ENCODE data around the gene C21orf91. TPM values are rescaled to one million over a fixed set of nuclear protein-coding genes. Genes with fewer than 3 reads are reported as not detected.

C21orf91 gene
- total RNA-seq, 2 donors from 2014 or later = 10.2 to 22.9 TPM

- H3K36me3 ChIP-seq = no peaks in the 10 kb centered on the region
- H3K27ac ChIP-seq = peak overlapping the region; percentile 88 to 91
- no peaks in the 10 kb centered on the region for H3K4me1 ChIP-seq (replicated peaks)
- intact Hi-C loops (cut with DNase I) = loop anchor here (5.0 kb wide), 1 partner anchor 206 kb away; the partner anchor contains the start of gene BTG3
- TF ChIP-seq CTCF (IDR thresholded peaks at IDR 0.05) (no peak), POLR2A (IDR thresholded peaks at IDR 0.05) (no peak), POLR2AphosphoS5 (IDR thresholded peaks at IDR 0.05) (no peak)
- H3K9me3 ChIP-seq = no peaks in the 10 kb centered on the region
- peak overlapping the region; percentile 90 to 99 for H3K4me3 ChIP-seq
- DNase-seq (ENCODE audit: low spot score) = peak; percentile 59
- WGBS = 1% methylated on average over 28 of the region's 56 CpGs
- no peaks in the 10 kb centered on the region for H3K27me3 ChIP-seq (replicated peaks; ENCODE audit: insufficient read depth)
Observed at GRCh38 chr21:17818186-17819113, 706 bp downstream of the C21orf91 start.

GRCh38 chr21:17813353-17813752 lies 5.8 kb downstream of the C21orf91 start:
- no peaks in the 10 kb centered on the region for H3K9me3 ChIP-seq
- WGBS = 92% methylated on average over 2 of the region's 2 CpGs
- peaks cover 0 to 6% of the 10 kb centered on the region in 2 donors for H3K36me3 ChIP-seq
- H3K4me3 ChIP-seq = no peak overlapping the region
- no peak overlapping the region for H3K27ac ChIP-seq
- no peaks in the 10 kb centered on the region for H3K4me1 ChIP-seq (replicated peaks)
- H3K27me3 ChIP-seq (replicated peaks; ENCODE audit: insufficient read depth) = no peaks in the 10 kb centered on the region
- no peak for DNase-seq (ENCODE audit: low spot score)
- TF ChIP-seq CTCF (IDR thresholded peaks at IDR 0.05) (no peak), POLR2AphosphoS5 (IDR thresholded peaks at IDR 0.05) (no peak), POLR2A (IDR thresholded peaks at IDR 0.05) (no peak)
- intact Hi-C loops (cut with DNase I) = no loop called here

- no peak for DNase-seq (ENCODE audit: low spot score)
- 94% methylated on average over 4 of the region's 4 CpGs for WGBS
- Histone ChIP-seq H3K9me3 (no peaks in the 10 kb centered on the region), H3K36me3 (peaks cover 0 to 11% of the 10 kb centered on the region in 2 donors), H3K27ac (no peak overlapping the region), H3K4me1 (replicated peaks) (no peaks in the 10 kb centered on the region), H3K4me3 (no peak overlapping the region), H3K27me3 (replicated peaks; ENCODE audit: insufficient read depth) (no peaks in the 10 kb centered on the region)
- TF ChIP-seq CTCF (IDR thresholded peaks at IDR 0.05) (no peak), POLR2A (IDR thresholded peaks at IDR 0.05) (no peak), POLR2AphosphoS5 (IDR thresholded peaks at IDR 0.05) (no peak)
- intact Hi-C loops (cut with DNase I) = no loop called here
Observed at GRCh38 chr21:17805966-17806365, 13.2 kb downstream of the C21orf91 start.

GRCh38 chr21:17803536-17803935 lies 15.6 kb downstream of the C21orf91 start:
- 62% methylated on average over 3 of the region's 3 CpGs for WGBS
- no peak for DNase-seq (ENCODE audit: low spot score)
- H3K27ac ChIP-seq = no peak overlapping the region
- H3K36me3 ChIP-seq = peaks cover 0 to 6% of the 10 kb centered on the region in 2 donors
- H3K9me3 ChIP-seq = no peaks in the 10 kb centered on the region
- no peaks in the 10 kb centered on the region for H3K27me3 ChIP-seq (replicated peaks; ENCODE audit: insufficient read depth)
- no peak overlapping the region for H3K4me3 ChIP-seq
- no peak for TF ChIP-seq POLR2A (IDR thresholded peaks at IDR 0.05)
- TF ChIP-seq POLR2AphosphoS5 (IDR thresholded peaks at IDR 0.05) = no peak
- TF ChIP-seq CTCF (IDR thresholded peaks at IDR 0.05) = no peak
- intact Hi-C loops (cut with DNase I) = no loop called here
- no peaks in the 10 kb centered on the region for H3K4me1 ChIP-seq (replicated peaks)

GRCh38 chr21:17802572-17802971 lies 16.6 kb downstream of the C21orf91 start:
- Histone ChIP-seq H3K27me3 (replicated peaks; ENCODE audit: insufficient read depth) (no peaks in the 10 kb centered on the region), H3K4me3 (no peak overlapping the region), H3K27ac (no peak overlapping the region), H3K4me1 (replicated peaks) (no peaks in the 10 kb centered on the region), H3K9me3 (no peaks in the 10 kb centered on the region), H3K36me3 (no peaks in the 10 kb centered on the region)
- intact Hi-C loops (cut with DNase I) = no loop called here
- TF ChIP-seq POLR2A (IDR thresholded peaks at IDR 0.05) = no peak
- no peak for TF ChIP-seq CTCF (IDR thresholded peaks at IDR 0.05)
- TF ChIP-seq POLR2AphosphoS5 (IDR thresholded peaks at IDR 0.05) = no peak
- no peak for DNase-seq (ENCODE audit: low spot score)
- WGBS = 96% methylated on average over 1 of the region's 1 CpG

All from prostate gland (tissue), 2 donors.